Liver (tissue), 9 donors: ENCODE results near the gene PPP6R2. TPM values are rescaled to one million over a fixed set of nuclear protein-coding genes. Genes with fewer than 3 reads are reported as not detected.

Experiments
- DNase-seq: peaks from one replicate; pipeline ENCODE4 v3.0.0-alpha.2; 2017; ENCODE audit warnings: low spot score
- H3K27ac ChIP-seq, 2 donors: one replicate each; pipeline ENCODE4 v1.7.0; 2013; ENCODE audit warnings: inconsistent platforms in 2 of 2, low read length in 2 of 2, control low read depth in 1 of 2, low read depth in 1 of 2, mild to moderate bottlenecking in 1 of 2
- H3K27me3 ChIP-seq, 4 donors: one replicate each; pipeline versions ENCODE4 v1.6.1 to v1.7.0; 2013; ENCODE audit warnings: low read length in 3 of 4, inconsistent platforms in 1 of 4, mild to moderate bottlenecking in 1 of 4, moderate library complexity in 1 of 4; ENCODE audit not compliant: control insufficient read depth in 4 of 4, insufficient read depth in 4 of 4
- H3K36me3 ChIP-seq, 4 donors: one replicate each; pipeline versions ENCODE4 v1.6.1 to v1.7.0; 2013; ENCODE audit warnings: low read length in 3 of 4, mild to moderate bottlenecking in 3 of 4, low read depth in 1 of 4, moderate library complexity in 1 of 4; ENCODE audit not compliant: control insufficient read depth in 4 of 4, insufficient read depth in 3 of 4
- H3K4me1 ChIP-seq, 4 donors: one replicate each; pipeline versions ENCODE4 v1.6.1 to v1.7.0; 2013; ENCODE audit warnings: low read length in 3 of 4, mild to moderate bottlenecking in 3 of 4, moderate library complexity in 1 of 4; ENCODE audit not compliant: control insufficient read depth in 4 of 4, insufficient read depth in 4 of 4
- H3K4me3 ChIP-seq, 3 donors: one replicate each; pipeline versions ENCODE4 v1.6.1 to v1.7.0; 2013; ENCODE audit warnings: low read length in 3 of 3, control low read depth in 1 of 3, low read depth in 1 of 3, mild to moderate bottlenecking in 1 of 3
- H3K9ac ChIP-seq, 2 donors: one replicate each; pipeline ENCODE4 v1.7.0; 2013; ENCODE audit warnings: low read length in 2 of 2, mild to moderate bottlenecking in 2 of 2, moderate library complexity in 2 of 2, control low read depth in 1 of 2, low read depth in 1 of 2
- H3K9me3 ChIP-seq, 4 donors: one replicate each; pipeline versions ENCODE4 v1.6.1 to v1.7.0; 2013; ENCODE audit warnings: low read length in 3 of 4; ENCODE audit not compliant: control insufficient read depth in 4 of 4
- ATF3 ChIP-seq: IDR thresholded peaks from 2 replicates; pipeline ENCODE4 v1.6.1; 2016; ENCODE audit warnings: antibody characterized with exemption
- CTCF ChIP-seq: fragments of 150-350 bp; IDR thresholded peaks from 2 replicates; pipeline ENCODE4 v1.5.1; 2017; ENCODE audit warnings: improper control_type of control experiment, low read depth, low read length; ENCODE audit not compliant: missing input control
- EGR1 ChIP-seq, 2 donors: IDR thresholded peaks; 2 replicates each; pipeline ENCODE4 v1.6.1; 2016 to 2018; ENCODE audit warnings: antibody characterized with exemption in 2 of 2, low read depth in 2 of 2
- FOXA1 ChIP-seq: IDR thresholded peaks from 2 replicates; pipeline ENCODE4 v1.6.1; 2016; ENCODE audit warnings: antibody characterized with exemption
- FOXA2 ChIP-seq: IDR thresholded peaks from 2 replicates; pipeline ENCODE4 v1.6.1; 2016; ENCODE audit warnings: antibody characterized with exemption
- GABPA ChIP-seq, 2 donors: IDR thresholded peaks in 1 of 2; conservative IDR thresholded peaks in 1 of 2; 2 replicates each; pipeline ENCODE4 v1.6.1; 2016; ENCODE audit warnings: antibody characterized with exemption in 2 of 2, mild to moderate bottlenecking in 1 of 2, moderate library complexity in 1 of 2
- HNF4A ChIP-seq, 2 donors: conservative IDR thresholded peaks; 2 replicates each; pipeline ENCODE4 v1.6.1; 2016; ENCODE audit warnings: antibody characterized with exemption in 2 of 2, mild to moderate bottlenecking in 2 of 2
- HNF4G ChIP-seq: IDR thresholded peaks from 2 replicates; pipeline ENCODE4 v1.6.1; 2016; ENCODE audit warnings: antibody characterized with exemption
- JUND ChIP-seq, 2 donors: IDR thresholded peaks; 2 replicates each; pipeline ENCODE4 v1.6.1; 2016; ENCODE audit warnings: antibody characterized with exemption in 2 of 2
- MAX ChIP-seq: IDR thresholded peaks from 2 replicates; pipeline ENCODE4 v1.6.1; 2016; ENCODE audit warnings: antibody characterized with exemption
- NR2F2 ChIP-seq: IDR thresholded peaks from 2 replicates; pipeline ENCODE4 v1.6.1; 2016; ENCODE audit warnings: antibody characterized with exemption
- RAD21 ChIP-seq, 2 donors: IDR thresholded peaks; 2 replicates each; pipeline ENCODE4 v1.6.1; 2016; ENCODE audit warnings: antibody characterized with exemption in 2 of 2, mild to moderate bottlenecking in 2 of 2
- REST ChIP-seq: IDR thresholded peaks from 2 replicates; pipeline ENCODE4 v1.6.1; 2016; ENCODE audit warnings: antibody characterized with exemption, mild to moderate bottlenecking
- RXRA ChIP-seq, 2 donors: IDR thresholded peaks; 2 replicates each; pipeline ENCODE4 v1.6.1; 2017 to 2018; ENCODE audit warnings: antibody characterized with exemption in 2 of 2, mild to moderate bottlenecking in 1 of 2
- SP1 ChIP-seq: IDR thresholded peaks from 2 replicates; pipeline ENCODE4 v1.6.1; 2018; ENCODE audit warnings: antibody characterized with exemption, mild to moderate bottlenecking
- TAF1 ChIP-seq: conservative IDR thresholded peaks from 2 replicates; pipeline ENCODE4 v1.6.1; 2016; ENCODE audit warnings: antibody characterized with exemption, mild to moderate bottlenecking
- YY1 ChIP-seq: IDR thresholded peaks from 2 replicates; pipeline ENCODE4 v1.6.1; 2016; ENCODE audit warnings: antibody characterized with exemption, mild to moderate bottlenecking
- ZBTB33 ChIP-seq: IDR thresholded peaks from 2 replicates; pipeline ENCODE4 v1.6.1; 2016; ENCODE audit warnings: antibody characterized with exemption
- WGBS: extraction: QIAGEN DNeasy Blood & Tissue Kit; methylation state at CpG from one replicate; pipeline ENCODE4 v1.1.7; 2013; 5-methylcytosine and 5-hydroxymethylcytosine counted together
- polyA plus RNA-seq, 2 donors: library from polyadenylated mRNA; stranded (reverse) in 1 of 2; unstranded in 1 of 2; fragments of 200-250 nt in 1 of 2; fragments of >200 nt in 1 of 2; fragmentation: Nextera tagmentation in 1 of 2; extraction: Ambion mirVana in 1 of 2; gene quantifications; one replicate each; pipeline versions ENCODE4 v1.2.1 to v1.2.3, GENCODE V29; 2013 to 2015
- total RNA-seq, 2 donors: library from RNA; depleted of rRNA; stranded (reverse); fragments of >200 nt; gene quantifications; one replicate each; pipeline ENCODE4 v1.2.3, GENCODE V29; 2014
- donor health status: healthy.
- donor health status: healthy.
- donor health status: healthy.
- donor health status: healthy.
- donor health status: healthy.

The PPP6R2 gene
- total and polyA plus RNA-seq, 4 donors = 28.8 to 117 (median 47.2) TPM

GRCh38 chr22:50318356-50318697 lies 24.8 kb upstream of the PPP6R2 start:
- Histone ChIP-seq H3K4me3 (no peak overlapping the region), H3K27ac (no peak overlapping the region), H3K9ac (no peak overlapping the region), H3K36me3 (no peaks in the 10 kb centered on the region), H3K4me1 (no peaks in the 10 kb centered on the region), H3K9me3 (no peaks in the 10 kb centered on the region), H3K27me3 (no peaks in the 10 kb centered on the region)
- TF ChIP-seq CTCF = no peak
- no peak for TF ChIP-seq TAF1
- no peak for TF ChIP-seq HNF4A (conservative IDR thresholded peaks at IDR 0.05)
- TF ChIP-seq ZBTB33 = no peak
- no peak for TF ChIP-seq ATF3
- TF ChIP-seq RAD21 (IDR thresholded peaks at IDR 0.05) = no peak
- TF ChIP-seq GABPA (IDR thresholded peaks at IDR 0.05 in 1 of 2, conservative IDR thresholded peaks at IDR 0.05 in 1 of 2) = no peak
- no peak for TF ChIP-seq RXRA (IDR thresholded peaks at IDR 0.05)
- TF ChIP-seq YY1 = no peak
- no peak for TF ChIP-seq FOXA2
- no peak for TF ChIP-seq JUND (IDR thresholded peaks at IDR 0.05)
- no peak for TF ChIP-seq REST
- no peak for TF ChIP-seq FOXA1
- TF ChIP-seq NR2F2 = no peak
- TF ChIP-seq EGR1 (IDR thresholded peaks at IDR 0.05; ENCODE audit: low read depth in 2 of 2) = no peak
- no peak for TF ChIP-seq SP1
- no peak for TF ChIP-seq HNF4G
- no peak for TF ChIP-seq MAX
- 91% methylated on average over 7 of the region's 7 CpGs for WGBS
- no peak for DNase-seq
